IMR-90 (cell line): Measurements from ENCODE around the gene OXA1L.

Source experiments
- BHLHE40 ChIP-seq: fragments of 150-350 bp; IDR thresholded peaks from 2 replicates; pipeline ENCODE4 v1.6.1; 2016; ENCODE audit warnings: mild to moderate bottlenecking, low read depth, low read length
- CEBPB ChIP-seq: IDR thresholded peaks from 2 replicates; pipeline ENCODE4 v1.6.1; 2012; ENCODE audit warnings: low read depth, low read length, improper control_type of control experiment
- CTCF ChIP-seq: conservative IDR thresholded peaks from 2 replicates; pipeline ENCODE4 v1.5.1; 2012; ENCODE audit warnings: mild to moderate bottlenecking, low read depth, low read length, improper control_type of control experiment
- MAFK ChIP-seq: IDR thresholded peaks from 2 replicates; pipeline ENCODE4 v1.6.1; 2012; ENCODE audit warnings: low read depth, low read length, improper control_type of control experiment
- MXI1 ChIP-seq: IDR thresholded peaks from 2 replicates; pipeline ENCODE4 v1.6.1; 2012; ENCODE audit warnings: low read depth, mild to moderate bottlenecking, low read length, moderate library complexity, borderline replicate concordance
- NFE2L2 ChIP-seq: fragments of 150-350 bp; IDR thresholded peaks from 2 replicates; pipeline ENCODE4 v1.6.1; 2016; ENCODE audit warnings: low read depth, mild to moderate bottlenecking, low read length
- POLR2A ChIP-seq: IDR thresholded peaks from 2 replicates; pipeline ENCODE4 v1.6.1; 2012; ENCODE audit warnings: mild to moderate bottlenecking, low read depth, low read length
- RAD21 ChIP-seq: IDR thresholded peaks from 2 replicates; pipeline ENCODE4 v1.6.1; 2012; ENCODE audit warnings: low read length, improper control_type of control experiment
- RCOR1 ChIP-seq: IDR thresholded peaks from 2 replicates; pipeline ENCODE4 v1.6.1; 2012; ENCODE audit warnings: mild to moderate bottlenecking, low read length, improper control_type of control experiment; ENCODE audit not compliant: insufficient replicate concordance
- SMC3 ChIP-seq: fragments of 150-350 bp; IDR thresholded peaks from 2 replicates; pipeline ENCODE4 v1.6.1; 2016; ENCODE audit warnings: low read depth, mild to moderate bottlenecking, antibody characterized with exemption, low read length, moderate library complexity

- TF ChIP-seq POLR2A, result no peak
- no peak for TF ChIP-seq CTCF
- TF ChIP-seq MXI1, result no peak
- TF ChIP-seq BHLHE40, result no peak
- no peak for TF ChIP-seq MAFK
- no peak for TF ChIP-seq RCOR1
- TF ChIP-seq SMC3, result no peak
- TF ChIP-seq CEBPB, result no peak
- no peak for TF ChIP-seq NFE2L2
- no peak for TF ChIP-seq RAD21
These were observed 9.7 kb downstream of the OXA1L start for GRCh38 chr14:22776215-22776614.
